ENCODE results near the gene IMPG2.

Gene IMPG2

GRCh38 chr3:101273156-101273555 lies 47.2 kb downstream of the IMPG2 start:
- DNase-seq: no peak

- no peak for DNase-seq
Measured at GRCh38 chr3:101271728-101272127, 48.6 kb downstream of the IMPG2 start.

- no peak for DNase-seq
Measured at GRCh38 chr3:101270149-101270548, 50.2 kb downstream of the IMPG2 start.

- no peak for DNase-seq
Measured at GRCh38 chr3:101268971-101269671, 51.3 kb downstream of the IMPG2 start.

GRCh38 chr3:101268141-101268540 lies 52.2 kb downstream of the IMPG2 start:
- no peak for DNase-seq

GRCh38 chr3:101266566-101266965 lies 53.8 kb downstream of the IMPG2 start:
- DNase-seq: no peak

GRCh38 chr3:101266071-101266470 lies 54.3 kb downstream of the IMPG2 start:
- no peak for DNase-seq

GRCh38 chr3:101262393-101263240 lies 57.8 kb downstream of the IMPG2 start:
- no peak for DNase-seq

- DNase-seq: no peak
Measured at GRCh38 chr3:101261506-101261905, 58.9 kb downstream of the IMPG2 start.

- DNase-seq: no peak
Measured at GRCh38 chr3:101259485-101260341, 60.7 kb downstream of the IMPG2 start.

GRCh38 chr3:101256511-101256910 lies 63.9 kb downstream of the IMPG2 start:
- DNase-seq: no peak

GRCh38 chr3:101255441-101255840 lies 64.9 kb downstream of the IMPG2 start:
- no peak for DNase-seq

GRCh38 chr3:101253396-101253795 lies 67.0 kb downstream of the IMPG2 start:
- DNase-seq: no peak

- no peak for DNase-seq
Measured at GRCh38 chr3:101252945-101253344, 67.4 kb downstream of the IMPG2 start.

- no peak for DNase-seq
Measured at GRCh38 chr3:101252307-101252706, 68.1 kb downstream of the IMPG2 start.

- DNase-seq: no peak
Measured at GRCh38 chr3:101251441-101251840, 68.9 kb downstream of the IMPG2 start.

GRCh38 chr3:101249522-101249921 lies 70.9 kb downstream of the IMPG2 start:
- DNase-seq: no peak

- DNase-seq: no peak
Measured at GRCh38 chr3:101248736-101249135, 71.6 kb downstream of the IMPG2 start.

GRCh38 chr3:101244212-101244575 lies 76.2 kb downstream of the IMPG2 start:
- no peak for DNase-seq

GRCh38 chr3:101243285-101244211 lies 76.8 kb downstream of the IMPG2 start:
- DNase-seq: no peak

GRCh38 chr3:101240719-101241399 lies 79.5 kb downstream of the IMPG2 start:
- DNase-seq: no peak

GRCh38 chr3:101235048-101235447 lies 85.3 kb downstream of the IMPG2 start:
- no peak for DNase-seq

All from activated CD8-positive, alpha-beta memory T cell treated with anti-CD3 and anti-CD28 coated beads, Interleukin-2, amount 50 U/mL, for 4 hours (primary cell).